Ascending aorta (tissue), 2 donors: ENCODE measurements around the gene SUN5. TPM values are rescaled to one million over a fixed set of nuclear protein-coding genes. Genes with fewer than 3 reads are reported as not detected.

ENCODE experiments used
- DNase-seq, 2 donors: peaks; one replicate each; pipeline ENCODE4 v3.0.0-alpha.2; 2019; ENCODE audit warnings: low spot score in 2 of 2
- H3K27ac ChIP-seq, 2 donors: fragments of 200-600 bp; sonication (generic); one replicate each; pipeline ENCODE4 v1.5.1; 2016 to 2017; ENCODE audit warnings: mild to moderate bottlenecking in 1 of 2
- H3K27me3 ChIP-seq: fragments of 200-600 bp; sonication (generic); one replicate; pipeline ENCODE4 v1.5.1; 2017
- H3K36me3 ChIP-seq, 2 donors: fragments of 200-600 bp; sonication (generic); one replicate each; pipeline ENCODE4 v1.5.1; 2016
- H3K4me1 ChIP-seq, 2 donors: fragments of 200-600 bp; sonication (generic); one replicate each; pipeline ENCODE4 v1.5.1; 2016 to 2017; ENCODE audit warnings: mild to moderate bottlenecking in 1 of 2
- H3K4me3 ChIP-seq, 2 donors: fragments of 200-600 bp; sonication (generic); one replicate each; pipeline ENCODE4 v1.5.1; 2016 to 2017; ENCODE audit warnings: mild to moderate bottlenecking in 1 of 2
- H3K9me3 ChIP-seq, 2 donors: fragments of 200-600 bp; sonication (generic); one replicate each; pipeline ENCODE4 v1.5.1; 2016
- CTCF ChIP-seq, 3 experiments: fragments of 200-600 bp in 2 of 3; fragments of 450-650 bp in 1 of 3; sonication (generic) in 2 of 3; IDR thresholded peaks; one replicate each; pipeline ENCODE4 v1.5.1; 2016 to 2019; ENCODE audit warnings: antibody characterized with exemption in 3 of 3, mild to moderate bottlenecking in 1 of 3, moderate library complexity in 1 of 3
- intact Hi-C: fragments of 100-400 bp; cut with DNase I; formaldehyde crosslinking; loops from one replicate; pipeline ENCODE4 v1.15.1; 2023
- total RNA-seq: library from RNA; depleted of rRNA; stranded (reverse); fragments of >200 nt; gene quantifications from one replicate; pipeline ENCODE4 v1.1.0, GENCODE V29; 2016

SUN5 gene
- total RNA-seq, 1 donor from 2014 or later, result not detected

- DNase-seq, result no peak
- Histone ChIP-seq H3K36me3 (no peaks in the 10 kb centered on the region), H3K27me3 (no peaks in the 10 kb centered on the region), H3K9me3 (no peaks in the 10 kb centered on the region), H3K27ac (no peak overlapping the region), H3K4me1 (no peaks in the 10 kb centered on the region), H3K4me3 (no peak overlapping the region)
- intact Hi-C loops, result no loop called here
- TF ChIP-seq CTCF (IDR thresholded peaks at IDR 0.05), result no peak
Observed at GRCh38 chr20:32980990-32981389, 23.2 kb downstream of the SUN5 start.

GRCh38 chr20:32980131-32980941 lies 23.9 kb downstream of the SUN5 start:
- intact Hi-C loops, result no loop called here
- Histone ChIP-seq H3K4me1 (no peaks in the 10 kb centered on the region), H3K27ac (no peak overlapping the region), H3K36me3 (no peaks in the 10 kb centered on the region), H3K9me3 (no peaks in the 10 kb centered on the region), H3K4me3 (no peak overlapping the region), H3K27me3 (no peaks in the 10 kb centered on the region)
- DNase-seq, result no peak
- no peak for TF ChIP-seq CTCF (IDR thresholded peaks at IDR 0.05)

GRCh38 chr20:32979201-32979998 lies 24.8 kb downstream of the SUN5 start:
- H3K36me3 ChIP-seq, result no peaks in the 10 kb centered on the region
- H3K27ac ChIP-seq, result no peak overlapping the region
- no peaks in the 10 kb centered on the region for H3K27me3 ChIP-seq
- intact Hi-C loops, result no loop called here
- H3K9me3 ChIP-seq, result no peaks in the 10 kb centered on the region
- H3K4me3 ChIP-seq, result no peak overlapping the region
- DNase-seq, result no peak
- H3K4me1 ChIP-seq, result no peaks in the 10 kb centered on the region
- no peak for TF ChIP-seq CTCF (IDR thresholded peaks at IDR 0.05)

GRCh38 chr20:32978009-32978335 lies 26.3 kb downstream of the SUN5 start:
- Histone ChIP-seq H3K4me1 (no peaks in the 10 kb centered on the region), H3K9me3 (no peaks in the 10 kb centered on the region), H3K27me3 (no peaks in the 10 kb centered on the region), H3K4me3 (no peak overlapping the region), H3K36me3 (no peaks in the 10 kb centered on the region), H3K27ac (no peak overlapping the region)
- no peak for TF ChIP-seq CTCF (IDR thresholded peaks at IDR 0.05)
- intact Hi-C loops, result no loop called here
- no peak for DNase-seq

- H3K27ac ChIP-seq, result no peak overlapping the region
- no peak overlapping the region for H3K4me3 ChIP-seq
- no peaks in the 10 kb centered on the region for H3K4me1 ChIP-seq
- TF ChIP-seq CTCF (IDR thresholded peaks at IDR 0.05), result no peak
- intact Hi-C loops, result no loop called here
- H3K36me3 ChIP-seq, result no peaks in the 10 kb centered on the region
- H3K9me3 ChIP-seq, result no peaks in the 10 kb centered on the region
- no peaks in the 10 kb centered on the region for H3K27me3 ChIP-seq
- DNase-seq, result peak in 1 of 2 donors; percentile 38
Observed at GRCh38 chr20:32977281-32978008, 26.8 kb downstream of the SUN5 start.
